GM13977 (cell line): ENCODE results near the gene ADAMTS12.

Experiments
- DNase-seq: peaks from one replicate; pipeline ENCODE4 v3.0.0; 2012; ENCODE audit warnings: low spot score
- in situ Hi-C: fragments of 300-500 bp; cut with MboI; formaldehyde crosslinking; loops from one replicate; pipeline ENCODE4 v1.12.0; 2022; ENCODE audit warnings: low sequenced_read_pairs, low pct_unique_long_range_greater_than_20kb, mixed read lengths, inconsistent platforms; ENCODE audit not compliant: unreplicated experiment
- TF ChIP-seq, protein P1 (sequence below): IDR thresholded peaks from 2 replicates; pipeline ENCODE4 v1.5.1; 2012; ENCODE audit warnings: mild to moderate bottlenecking, control low read depth; ENCODE audit not compliant: insufficient read depth; ENCODE audit errors: extremely low read depth, missing control alignments

ADAMTS12 gene

DNA sequence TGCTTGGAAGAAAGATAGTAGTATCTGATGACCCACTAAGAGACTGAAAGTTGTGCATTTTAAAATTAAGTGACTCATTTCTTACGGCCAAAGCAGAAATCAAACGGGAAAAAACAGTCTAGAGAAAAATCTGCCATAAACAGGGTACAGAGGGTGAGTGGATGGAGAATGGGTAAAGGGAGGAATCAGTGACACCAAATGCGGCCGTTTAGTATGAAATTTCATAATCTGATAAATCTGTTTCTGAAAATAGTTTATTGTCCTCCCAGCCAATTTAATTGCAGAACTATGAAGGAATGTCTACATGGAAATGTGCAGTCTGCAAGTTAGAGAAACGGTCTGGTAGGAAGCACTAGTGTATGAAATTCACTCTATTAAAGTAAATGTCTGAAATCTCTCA, 39.5 kb downstream of the ADAMTS12 start:
- TF ChIP-seq, protein P1, sequence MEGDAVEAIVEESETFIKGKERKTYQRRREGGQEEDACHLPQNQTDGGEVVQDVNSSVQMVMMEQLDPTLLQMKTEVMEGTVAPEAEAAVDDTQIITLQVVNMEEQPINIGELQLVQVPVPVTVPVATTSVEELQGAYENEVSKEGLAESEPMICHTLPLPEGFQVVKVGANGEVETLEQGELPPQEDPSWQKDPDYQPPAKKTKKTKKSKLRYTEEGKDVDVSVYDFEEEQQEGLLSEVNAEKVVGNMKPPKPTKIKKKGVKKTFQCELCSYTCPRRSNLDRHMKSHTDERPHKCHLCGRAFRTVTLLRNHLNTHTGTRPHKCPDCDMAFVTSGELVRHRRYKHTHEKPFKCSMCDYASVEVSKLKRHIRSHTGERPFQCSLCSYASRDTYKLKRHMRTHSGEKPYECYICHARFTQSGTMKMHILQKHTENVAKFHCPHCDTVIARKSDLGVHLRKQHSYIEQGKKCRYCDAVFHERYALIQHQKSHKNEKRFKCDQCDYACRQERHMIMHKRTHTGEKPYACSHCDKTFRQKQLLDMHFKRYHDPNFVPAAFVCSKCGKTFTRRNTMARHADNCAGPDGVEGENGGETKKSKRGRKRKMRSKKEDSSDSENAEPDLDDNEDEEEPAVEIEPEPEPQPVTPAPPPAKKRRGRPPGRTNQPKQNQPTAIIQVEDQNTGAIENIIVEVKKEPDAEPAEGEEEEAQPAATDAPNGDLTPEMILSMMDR, result no peak
- DNase-seq, result no peak

DNA sequence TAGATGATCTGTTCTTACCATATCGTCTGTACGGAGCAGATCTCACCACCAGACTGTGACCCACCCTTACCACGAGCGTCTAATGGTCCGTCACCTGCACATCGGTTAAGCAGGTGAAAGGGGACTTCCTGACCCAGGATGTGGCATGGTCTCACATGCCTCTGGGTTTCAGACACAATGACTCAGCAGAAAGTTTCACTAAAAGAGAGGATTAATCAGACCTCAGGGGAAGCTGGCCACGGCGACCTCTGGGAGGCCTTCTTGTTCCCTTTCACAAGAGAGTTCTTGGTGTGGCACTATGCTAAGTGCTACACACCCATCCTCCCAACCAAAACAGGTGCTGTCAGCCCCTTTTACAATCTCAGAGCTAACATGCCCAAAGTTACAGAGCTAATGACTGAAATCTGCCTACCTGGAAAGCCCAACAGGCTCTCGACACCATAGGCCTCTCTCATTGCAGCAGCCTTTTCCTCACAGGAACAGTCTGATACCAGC, 41.6 kb downstream of the ADAMTS12 start:
- in situ Hi-C loops, result no loop called here
- TF ChIP-seq, protein P1, result peak; percentile 29
- DNase-seq, result peak; percentile 71

More for the DNA sequence above, 39.5 kb downstream of the ADAMTS12 start:
- in situ Hi-C loops, result no loop called here

DNA sequence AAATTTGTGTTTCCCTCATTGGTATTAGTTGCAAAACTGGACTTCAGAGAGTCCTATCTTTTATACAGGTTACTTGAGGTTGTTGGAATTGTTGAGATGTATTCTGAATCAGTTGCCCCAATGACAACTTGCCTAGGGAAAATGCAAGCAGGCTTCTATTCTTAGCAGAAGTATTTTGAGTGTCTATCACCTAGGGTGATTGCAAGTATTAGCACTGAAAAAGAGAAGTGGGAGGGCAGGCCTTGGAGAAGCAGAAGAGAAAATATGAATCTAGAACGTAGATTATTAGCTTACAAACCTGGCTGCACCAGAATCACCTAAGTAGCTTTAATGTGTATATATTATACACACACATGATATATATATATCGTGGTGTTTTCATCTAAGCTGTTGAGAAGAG, 43.2 kb downstream of the ADAMTS12 start:
- DNase-seq, result no peak
- TF ChIP-seq, protein P1, result no peak
- in situ Hi-C loops, result no loop called here

DNA sequence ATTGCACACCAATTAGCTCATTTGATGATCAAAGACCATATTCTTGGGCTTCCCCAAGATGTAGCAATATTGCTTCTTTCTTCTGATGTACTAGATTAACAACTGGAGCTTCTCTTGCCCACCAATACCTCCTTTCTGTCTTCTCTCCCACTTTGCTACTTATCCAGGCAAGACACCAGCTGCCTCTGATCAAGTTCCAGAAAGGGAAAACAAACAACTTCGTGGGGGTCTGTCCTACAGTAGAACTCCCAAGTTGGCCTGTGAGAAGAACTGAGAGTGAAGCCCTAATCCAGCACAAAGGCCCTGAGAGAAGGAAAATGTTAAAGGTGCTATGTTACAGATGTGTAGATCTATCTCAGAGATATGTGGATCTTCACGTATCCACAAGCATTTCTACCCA, 44.9 kb downstream of the ADAMTS12 start:
- in situ Hi-C loops, result no loop called here
- TF ChIP-seq, protein P1, result no peak
- no peak for DNase-seq

DNA sequence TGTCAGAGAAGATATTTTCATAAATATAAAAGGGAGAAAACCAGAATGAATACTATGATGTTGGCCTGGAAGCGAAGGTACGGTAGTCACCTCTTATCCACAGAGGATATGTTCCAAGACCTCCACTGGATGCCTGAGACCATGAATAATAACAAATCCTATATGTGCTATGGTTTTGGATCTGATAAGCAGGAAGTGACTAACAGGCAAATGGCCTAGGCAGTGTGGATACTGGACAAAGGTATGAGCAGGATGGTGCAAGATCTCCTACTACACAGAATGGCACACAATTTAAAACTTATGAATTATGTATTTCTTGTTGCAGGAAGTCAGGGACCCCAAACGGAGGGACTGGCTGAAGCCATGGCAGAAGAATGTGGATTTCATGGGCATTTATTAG, 48.2 kb downstream of the ADAMTS12 start:
- in situ Hi-C loops, result no loop called here
- TF ChIP-seq, protein P1, result no peak
- no peak for DNase-seq

DNA sequence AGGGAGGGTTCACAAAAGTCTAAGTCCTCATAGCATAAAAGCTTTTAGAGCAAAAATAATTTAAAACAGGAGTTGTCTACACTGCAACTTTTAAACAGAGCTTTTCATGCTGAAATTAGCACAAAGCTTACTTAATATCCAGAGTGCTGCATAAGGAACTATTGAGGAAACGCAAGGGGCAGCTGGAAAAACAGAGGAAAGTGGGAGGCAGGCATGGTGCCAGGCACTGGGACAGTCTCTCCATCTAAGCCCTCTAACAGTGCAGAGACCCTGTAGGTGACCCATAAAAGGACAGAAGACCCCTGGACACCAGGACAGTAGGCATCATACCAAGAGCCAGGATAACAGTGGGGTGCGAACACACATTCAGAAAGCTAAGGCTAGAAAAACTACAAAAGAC, 49.3 kb downstream of the ADAMTS12 start:
- TF ChIP-seq, protein P1, result no peak
- in situ Hi-C loops, result no loop called here
- no peak for DNase-seq

DNA sequence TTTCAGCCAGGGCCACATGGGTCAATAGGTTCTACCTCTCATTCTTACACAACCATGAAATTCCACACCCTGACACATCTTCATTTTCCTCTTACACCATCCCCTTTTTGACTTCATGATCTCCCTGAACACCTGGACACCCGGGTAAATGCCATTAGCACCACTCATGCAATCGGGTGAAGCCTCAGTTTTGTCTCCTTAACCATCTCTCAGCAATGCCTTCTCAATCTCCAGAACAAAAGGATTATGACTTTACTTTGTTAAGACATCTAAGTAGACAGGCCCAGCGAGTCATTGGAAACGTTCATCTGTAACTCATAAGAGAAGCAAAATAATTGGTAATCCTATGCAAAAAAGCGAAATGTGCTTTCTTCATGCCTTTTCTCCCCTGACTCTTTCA, 49.9 kb downstream of the ADAMTS12 start:
- no peak for DNase-seq
- in situ Hi-C loops, result no loop called here
- TF ChIP-seq, protein P1, result no peak
